ENCODE data around the gene ZBTB7C. TPM values are rescaled to one million over a fixed set of nuclear protein-coding genes. Genes with fewer than 3 reads are reported as not detected.

ZBTB7C gene
- total RNA-seq, 1 donor, result 0.09 TPM

DNA sequence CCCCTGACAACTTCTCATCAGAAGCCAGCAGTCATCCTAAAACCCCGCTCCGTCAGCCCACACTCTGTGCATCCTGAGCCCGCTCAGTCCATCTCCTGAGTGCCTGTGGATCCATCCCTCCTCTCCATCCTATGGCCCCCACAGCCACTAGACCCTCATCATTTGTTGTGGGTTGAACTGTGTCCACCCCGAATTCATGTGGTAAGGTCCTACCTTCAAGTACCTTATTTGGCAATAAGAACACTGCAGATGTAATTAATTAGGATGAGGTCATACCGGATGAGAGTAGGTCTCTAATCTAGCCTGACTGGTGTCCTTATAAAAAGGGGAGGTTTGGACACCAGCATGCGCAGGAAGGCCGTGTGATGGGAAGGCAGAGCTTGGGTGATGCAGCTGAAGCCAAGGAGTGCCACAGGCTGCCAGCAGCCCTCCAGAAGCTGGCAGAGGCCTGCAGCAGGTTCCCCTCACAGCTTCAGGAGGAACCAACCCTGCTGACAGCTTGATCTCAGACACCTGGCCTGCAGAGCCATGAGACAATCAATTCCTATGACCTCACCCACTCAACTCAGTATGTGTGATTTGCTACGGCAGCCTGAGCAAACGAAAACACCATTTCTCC lies 192.4 kb downstream of the ZBTB7C start:
- no peak for DNase-seq (ENCODE audit: low read depth)
- no peak overlapping the region for H3K4me3 ChIP-seq (ENCODE audit: low read depth, low read length)
- TF ChIP-seq, protein P1, sequence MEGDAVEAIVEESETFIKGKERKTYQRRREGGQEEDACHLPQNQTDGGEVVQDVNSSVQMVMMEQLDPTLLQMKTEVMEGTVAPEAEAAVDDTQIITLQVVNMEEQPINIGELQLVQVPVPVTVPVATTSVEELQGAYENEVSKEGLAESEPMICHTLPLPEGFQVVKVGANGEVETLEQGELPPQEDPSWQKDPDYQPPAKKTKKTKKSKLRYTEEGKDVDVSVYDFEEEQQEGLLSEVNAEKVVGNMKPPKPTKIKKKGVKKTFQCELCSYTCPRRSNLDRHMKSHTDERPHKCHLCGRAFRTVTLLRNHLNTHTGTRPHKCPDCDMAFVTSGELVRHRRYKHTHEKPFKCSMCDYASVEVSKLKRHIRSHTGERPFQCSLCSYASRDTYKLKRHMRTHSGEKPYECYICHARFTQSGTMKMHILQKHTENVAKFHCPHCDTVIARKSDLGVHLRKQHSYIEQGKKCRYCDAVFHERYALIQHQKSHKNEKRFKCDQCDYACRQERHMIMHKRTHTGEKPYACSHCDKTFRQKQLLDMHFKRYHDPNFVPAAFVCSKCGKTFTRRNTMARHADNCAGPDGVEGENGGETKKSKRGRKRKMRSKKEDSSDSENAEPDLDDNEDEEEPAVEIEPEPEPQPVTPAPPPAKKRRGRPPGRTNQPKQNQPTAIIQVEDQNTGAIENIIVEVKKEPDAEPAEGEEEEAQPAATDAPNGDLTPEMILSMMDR (IDR thresholded peaks at IDR 0.05; ENCODE audit: insufficient read depth, low read length), result no peak

DNA sequence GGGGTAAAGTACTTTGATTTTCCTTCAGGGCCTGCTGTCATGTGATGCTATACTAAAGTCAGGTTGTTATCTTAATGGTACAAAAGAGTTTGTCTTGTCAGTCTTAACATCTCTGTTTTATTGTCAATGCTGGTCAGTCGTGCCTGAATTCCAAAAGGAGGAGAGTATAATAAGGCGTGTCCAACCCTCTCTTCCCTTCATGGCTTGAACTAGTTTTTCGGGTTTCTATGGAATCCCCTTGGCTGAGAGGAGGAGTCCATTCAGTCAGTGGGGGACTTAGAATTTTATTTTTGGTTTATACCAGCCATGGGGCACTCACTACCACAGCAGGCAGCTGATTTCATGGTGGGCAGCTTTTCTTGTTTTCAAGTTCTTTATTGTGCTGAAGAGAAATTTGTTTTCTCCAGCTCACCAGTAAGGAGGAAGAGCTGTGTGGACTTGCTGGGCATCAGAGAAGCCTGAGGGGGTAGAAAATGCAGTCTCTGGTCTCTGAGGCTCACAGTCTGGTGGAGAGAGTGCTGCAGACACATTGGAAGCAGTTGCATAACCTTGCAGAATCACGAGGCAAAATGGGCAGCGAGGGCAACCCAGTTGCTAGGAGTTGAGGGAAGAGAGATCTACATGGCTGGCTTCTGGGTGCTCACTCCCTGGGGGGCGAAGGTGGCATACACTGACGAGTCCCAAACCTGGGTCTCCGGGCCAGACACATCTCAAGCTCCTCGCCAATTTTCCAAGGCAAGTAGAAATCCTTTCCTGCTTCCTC lies 193.1 kb downstream of the ZBTB7C start:
- H3K4me3 ChIP-seq (ENCODE audit: low read depth, low read length), result no peak overlapping the region
- TF ChIP-seq, protein P1 (IDR thresholded peaks at IDR 0.05; ENCODE audit: insufficient read depth, low read length), result no peak
- DNase-seq (ENCODE audit: low read depth), result no peak

DNA sequence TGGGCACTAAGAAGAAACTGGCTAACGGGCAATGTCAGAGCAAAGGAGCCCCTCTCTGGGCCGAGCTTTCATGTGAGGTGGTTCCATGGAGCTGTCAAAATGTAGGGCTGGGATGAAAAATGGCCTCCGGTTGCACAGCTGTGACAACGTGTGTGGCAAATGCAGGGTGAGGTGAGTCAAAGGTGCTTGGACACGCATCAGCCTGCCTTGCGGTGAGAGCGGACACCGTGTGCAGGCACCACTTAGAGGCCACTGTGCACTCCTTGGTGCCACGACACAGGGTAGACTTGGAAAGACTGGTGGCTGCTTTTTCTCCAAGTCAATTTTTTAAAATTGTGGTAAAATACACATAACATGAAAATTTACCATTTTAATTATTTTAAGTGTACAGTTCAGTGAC lies 195.4 kb downstream of the ZBTB7C start:
- no peak overlapping the region for H3K4me3 ChIP-seq (ENCODE audit: low read depth, low read length)
- no peak for DNase-seq (ENCODE audit: low read depth)
- TF ChIP-seq, protein P1 (IDR thresholded peaks at IDR 0.05; ENCODE audit: insufficient read depth, low read length), result no peak

DNA sequence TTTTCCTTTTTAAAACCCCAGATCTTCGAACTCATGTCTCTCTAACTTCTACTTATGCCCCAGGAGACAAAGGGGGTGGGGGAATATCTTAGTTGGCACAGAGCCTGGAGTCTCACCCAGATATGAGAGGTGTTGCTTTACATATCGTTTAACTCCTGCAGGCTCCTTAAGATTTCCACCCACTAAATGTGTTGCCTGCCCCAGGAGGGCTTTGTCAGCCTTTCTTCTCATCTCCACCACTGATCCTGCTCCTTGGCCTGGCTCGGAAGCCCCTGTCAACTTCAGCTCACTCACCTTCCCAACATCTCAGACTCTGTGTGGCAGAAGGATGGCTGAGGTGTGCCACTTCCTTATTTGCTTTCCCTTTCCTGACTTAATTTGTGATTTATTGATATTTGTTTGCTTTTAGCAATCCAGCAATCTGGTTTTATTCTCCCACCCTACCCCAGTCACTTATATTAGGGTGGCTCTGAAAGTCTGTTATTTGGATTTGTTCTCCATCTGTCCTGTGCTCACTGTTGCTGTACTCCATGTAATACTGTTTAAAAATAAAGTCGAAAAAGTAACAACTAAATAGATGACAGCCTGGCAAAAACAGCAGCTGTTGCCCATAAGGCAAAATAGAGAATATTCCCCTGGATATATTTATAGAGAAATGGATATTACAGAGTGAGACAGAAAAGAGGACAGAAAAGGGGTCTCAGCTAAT lies 200.6 kb downstream of the ZBTB7C start:
- no peak overlapping the region for H3K4me3 ChIP-seq (ENCODE audit: low read depth, low read length)
- DNase-seq (ENCODE audit: low read depth), result no peak
- TF ChIP-seq, protein P1 (IDR thresholded peaks at IDR 0.05; ENCODE audit: insufficient read depth, low read length), result no peak

DNA sequence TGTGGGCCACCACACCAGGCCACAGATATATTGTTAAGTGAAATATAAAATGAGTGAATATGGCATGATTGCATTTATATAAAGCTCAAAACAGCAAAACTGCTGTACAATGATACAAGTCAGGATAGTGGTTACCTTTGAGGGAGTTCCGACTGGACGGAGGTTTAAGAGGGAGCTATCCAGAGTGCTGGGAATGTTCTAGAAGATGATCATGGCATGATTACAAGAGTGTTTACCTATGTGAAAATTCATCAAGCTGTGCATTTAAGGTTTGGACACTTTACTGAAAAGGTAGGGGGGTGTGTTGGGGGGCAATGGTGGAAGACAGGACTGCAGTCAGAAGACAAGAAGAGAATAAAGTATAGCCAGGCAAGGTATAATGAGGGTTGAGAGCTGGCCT lies 201.4 kb downstream of the ZBTB7C start:
- H3K4me3 ChIP-seq (ENCODE audit: low read depth, low read length), result no peak overlapping the region
- TF ChIP-seq, protein P1 (IDR thresholded peaks at IDR 0.05; ENCODE audit: insufficient read depth, low read length), result no peak
- DNase-seq (ENCODE audit: low read depth), result no peak

DNA sequence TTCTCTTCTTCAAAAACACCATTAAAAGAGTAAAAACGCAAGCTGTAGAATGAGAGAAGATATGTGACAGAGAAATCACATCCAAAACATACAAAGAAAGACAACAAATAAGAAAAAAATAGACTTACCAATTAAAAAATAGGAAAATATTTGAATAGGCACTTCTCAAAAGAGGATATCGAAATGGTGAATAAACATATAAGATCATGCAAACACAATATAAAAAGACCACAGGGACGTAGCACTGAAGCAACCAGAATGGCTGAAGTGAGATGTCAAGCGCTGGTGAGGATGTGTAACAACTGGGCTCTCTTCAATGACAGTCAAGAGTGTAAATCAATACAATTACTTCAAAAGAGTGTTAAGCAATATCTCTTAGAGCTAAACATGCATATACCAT lies 202.3 kb downstream of the ZBTB7C start:
- no peak overlapping the region for H3K4me3 ChIP-seq (ENCODE audit: low read depth, low read length)
- TF ChIP-seq, protein P1 (IDR thresholded peaks at IDR 0.05; ENCODE audit: insufficient read depth, low read length), result no peak
- no peak for DNase-seq (ENCODE audit: low read depth)
